Stimulated activated CD4-positive, alpha-beta T cell treated with anti-CD3 and anti-CD28 coated beads, Interleukin-12 subunit alpha, Interleukin-12 subunit beta, amount 100 ng/mL, for 48 hours (primary cell): ENCODE results near the gene SLC38A4.

Experiments used
- DNase-seq, 3 donors: peaks; one replicate each; pipeline ENCODE4 v3.0.0-alpha.2; 2020; ENCODE audit warnings: low read depth in 2 of 3, low spot score in 1 of 3

Gene SLC38A4

GRCh38 chr12:46814143-46814542, 11.7 kb downstream of the SLC38A4 start:
- no peak for DNase-seq

DNA sequence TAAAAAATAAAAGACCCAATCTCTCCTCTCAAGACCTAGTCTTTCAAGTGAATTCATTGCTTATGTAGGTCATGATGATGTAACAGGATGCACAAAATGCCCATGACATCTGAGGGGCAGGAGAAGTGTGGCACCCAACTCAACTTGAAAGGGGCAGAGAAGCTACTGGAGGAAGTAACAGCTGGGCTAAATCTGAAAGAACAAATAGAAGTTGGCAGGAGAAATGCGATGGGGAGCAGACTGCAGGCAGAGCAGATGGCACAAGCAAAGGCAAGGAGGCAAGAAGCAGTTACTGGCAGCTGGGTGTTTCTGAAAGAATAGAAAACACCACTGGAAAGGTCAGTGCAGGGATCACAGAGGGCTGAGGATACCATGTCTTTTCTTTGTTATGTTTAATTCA, 14.6 kb downstream of the SLC38A4 start:
- DNase-seq, result no peak

DNA sequence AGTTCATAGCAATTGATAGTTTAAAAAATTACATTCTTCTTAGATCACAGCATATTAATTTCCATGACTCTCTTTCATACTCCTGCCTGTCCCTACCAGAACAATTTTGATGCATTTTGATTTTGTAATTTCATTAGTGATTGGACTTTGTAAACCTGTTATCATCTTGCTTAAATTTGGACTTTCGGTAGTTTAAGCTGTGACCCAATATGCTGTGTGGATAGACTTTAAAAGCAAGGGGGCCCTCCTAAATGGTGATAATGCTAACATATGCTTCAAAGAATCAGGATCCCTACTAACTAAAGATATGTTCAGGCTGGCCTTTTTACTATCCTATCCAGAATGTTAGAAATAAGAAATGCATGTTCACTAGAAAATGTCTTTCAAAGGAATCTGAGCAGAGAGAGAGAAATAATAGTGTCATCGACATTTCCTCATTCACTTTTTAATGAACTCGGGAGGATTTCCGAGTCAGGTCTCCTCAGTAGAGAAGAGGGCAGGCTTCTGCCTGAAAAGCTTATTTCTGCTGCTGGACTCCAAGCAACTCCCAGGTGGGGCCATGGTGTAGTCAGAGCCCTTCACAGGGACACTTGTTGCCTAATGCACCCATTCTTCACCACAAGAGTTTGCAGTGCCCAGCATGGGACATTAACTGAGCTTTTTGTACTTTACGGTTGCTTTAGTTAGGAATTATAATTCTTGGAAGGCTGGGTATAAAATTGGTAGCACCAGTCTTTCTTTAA, 16.7 kb downstream of the SLC38A4 start:
- no peak for DNase-seq

GRCh38 chr12:46808317-46808716, 17.5 kb downstream of the SLC38A4 start:
- DNase-seq, result no peak

DNA sequence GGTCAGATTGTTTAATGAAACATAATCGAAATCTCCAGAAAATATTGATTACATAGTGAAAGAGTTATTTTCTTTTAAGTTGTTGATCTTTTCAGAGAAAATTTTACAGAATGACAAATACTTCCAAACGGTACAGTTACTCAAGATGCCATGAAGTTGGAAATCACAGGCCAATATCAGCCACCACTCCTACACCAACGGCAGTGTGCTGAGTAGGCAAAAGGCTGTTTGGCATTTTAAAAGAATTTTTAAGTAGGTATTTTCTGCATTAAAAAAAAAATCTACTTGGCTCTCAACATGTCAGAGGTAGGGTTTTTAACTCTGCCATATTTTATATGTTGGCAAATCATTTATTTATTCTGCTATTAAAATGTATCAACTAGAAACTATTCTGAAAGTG, 21.7 kb downstream of the SLC38A4 start:
- no peak for DNase-seq

GRCh38 chr12:46803517-46803916, 22.3 kb downstream of the SLC38A4 start:
- no peak for DNase-seq

GRCh38 chr12:46801293-46801692, 24.5 kb downstream of the SLC38A4 start:
- DNase-seq, result no peak

DNA sequence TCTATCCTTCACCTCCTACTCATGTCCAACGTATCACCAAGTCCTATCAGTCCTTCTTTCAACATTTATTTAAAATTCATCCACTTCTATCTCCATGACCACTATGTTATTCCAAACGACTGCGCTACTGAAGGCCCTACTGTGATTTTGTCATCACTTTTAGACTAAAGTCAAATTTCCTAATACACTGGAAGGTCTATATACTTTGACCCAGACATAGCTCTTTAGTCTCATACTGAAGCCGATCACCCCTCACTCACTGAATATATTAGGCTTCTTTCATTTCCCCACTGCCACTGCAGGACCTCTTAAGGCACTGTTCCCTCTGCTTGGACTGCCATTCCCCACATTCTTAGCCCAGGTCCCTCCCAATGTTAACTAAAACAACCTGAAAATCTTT, 25.6 kb downstream of the SLC38A4 start:
- DNase-seq, result no peak

- DNase-seq, result no peak
Measured at GRCh38 chr12:46798648-46799047, 27.1 kb downstream of the SLC38A4 start.

GRCh38 chr12:46798056-46798455, 27.7 kb downstream of the SLC38A4 start:
- no peak for DNase-seq

GRCh38 chr12:46795988-46796387, 29.8 kb downstream of the SLC38A4 start:
- DNase-seq, result no peak

DNA sequence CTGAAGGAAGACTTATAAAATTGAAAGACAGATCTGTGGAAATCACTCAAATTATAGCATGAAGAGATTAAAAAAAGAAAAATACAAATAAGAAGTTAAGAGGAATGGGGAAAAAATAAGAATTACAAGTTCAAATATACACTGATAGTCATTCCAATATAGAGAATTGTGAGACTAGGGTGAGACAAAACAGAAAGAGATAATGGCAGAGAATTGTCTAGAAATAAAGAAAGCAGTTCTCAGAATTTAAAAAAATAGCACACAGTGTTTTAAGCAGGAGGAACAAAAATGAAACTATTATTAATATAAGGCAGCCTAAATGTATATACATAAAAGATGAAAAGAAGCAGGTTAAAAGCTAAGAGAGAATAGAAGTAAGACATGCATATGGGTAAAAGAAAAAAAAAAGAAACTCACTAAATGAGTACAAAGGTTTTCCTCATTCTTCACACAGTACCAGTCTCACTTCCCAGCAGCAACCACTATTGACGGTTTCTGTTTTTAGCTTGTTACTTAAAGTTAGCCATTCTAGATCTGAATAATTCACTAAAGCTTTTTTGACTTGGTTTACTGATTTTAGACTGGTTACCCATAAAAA, 31.1 kb downstream of the SLC38A4 start:
- no peak for DNase-seq

- DNase-seq, result no peak
Measured at GRCh38 chr12:46792925-46793324, 32.9 kb downstream of the SLC38A4 start.

DNA sequence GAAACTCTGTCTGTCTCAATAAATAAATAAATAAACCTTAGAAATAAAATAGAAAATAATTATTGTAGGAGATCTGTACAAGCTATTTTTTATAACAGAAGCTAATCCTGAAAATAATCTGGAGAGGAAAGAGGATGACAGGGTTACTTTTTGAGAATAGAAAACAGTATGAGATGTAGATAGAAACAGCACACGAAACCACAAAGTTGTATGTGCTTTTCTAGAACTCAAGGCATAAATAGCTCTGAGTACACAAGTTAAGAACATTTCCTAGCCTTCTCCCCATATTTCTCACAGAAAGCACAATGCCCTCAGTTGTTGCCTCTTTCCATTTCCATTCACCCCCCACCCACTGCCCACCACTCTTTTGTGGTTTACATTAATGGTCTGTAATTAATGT, 35.7 kb downstream of the SLC38A4 start:
- no peak for DNase-seq

GRCh38 chr12:46788072-46788887, 37.5 kb downstream of the SLC38A4 start:
- DNase-seq, result no peak

- DNase-seq, result no peak
Measured at GRCh38 chr12:46787496-46788055, 38.2 kb downstream of the SLC38A4 start.

DNA sequence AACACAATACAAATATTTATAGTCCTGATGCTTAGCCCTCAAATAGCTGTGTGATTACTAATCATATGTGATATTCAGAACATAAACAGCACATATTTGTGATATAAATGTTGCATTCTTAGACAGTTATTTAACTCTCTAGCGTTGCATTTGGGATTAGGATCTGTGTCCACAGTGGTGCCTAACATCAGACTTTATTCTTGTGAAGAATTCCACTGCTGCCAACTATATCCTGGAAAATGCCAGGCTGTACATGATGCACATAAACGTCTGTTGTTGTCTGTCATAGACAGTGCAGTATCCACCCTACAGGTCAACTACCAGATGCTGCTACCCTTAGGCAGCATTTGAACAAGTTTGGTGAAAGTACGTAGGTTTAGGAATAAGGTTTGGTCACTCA, 39.0 kb downstream of the SLC38A4 start:
- no peak for DNase-seq

GRCh38 chr12:46785382-46785781, 40.4 kb downstream of the SLC38A4 start:
- no peak for DNase-seq

DNA sequence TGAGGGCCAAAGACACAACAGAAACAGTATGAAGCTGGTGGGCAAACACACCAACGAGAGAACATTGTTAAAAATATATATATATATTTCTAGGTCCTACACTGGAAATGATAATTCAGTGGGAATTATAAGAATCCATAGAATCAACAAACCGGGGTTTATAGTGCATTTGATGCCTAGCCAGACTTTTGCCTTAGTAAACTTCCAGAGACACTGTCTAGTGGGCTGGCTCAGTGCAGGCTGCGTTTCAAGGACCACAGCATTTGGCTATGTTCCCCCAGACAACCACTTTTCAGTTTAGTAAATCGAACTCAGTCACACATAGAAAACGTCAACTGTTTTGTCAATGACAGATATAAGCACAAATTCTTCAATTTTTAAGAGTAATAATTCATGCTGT, 41.9 kb downstream of the SLC38A4 start:
- DNase-seq, result no peak

DNA sequence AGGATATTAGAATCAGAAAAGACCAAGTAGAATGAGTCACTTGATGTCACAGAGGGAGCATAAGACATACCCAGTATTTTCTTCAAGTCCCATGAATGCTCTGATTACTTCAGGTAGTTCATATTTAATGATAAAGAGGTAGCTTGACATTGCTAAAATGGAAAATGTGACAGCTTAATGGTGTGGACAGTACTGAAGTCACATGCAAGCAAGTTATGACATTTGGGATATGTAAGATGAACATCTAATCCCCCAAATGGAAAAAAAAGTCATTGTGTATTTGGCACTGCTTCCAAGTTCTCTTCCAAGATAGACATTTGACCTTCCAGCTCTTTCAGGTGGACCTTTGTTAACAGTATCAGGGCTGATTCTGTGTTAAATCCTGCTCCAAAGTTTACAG, 45.9 kb downstream of the SLC38A4 start:
- DNase-seq, result no peak

DNA sequence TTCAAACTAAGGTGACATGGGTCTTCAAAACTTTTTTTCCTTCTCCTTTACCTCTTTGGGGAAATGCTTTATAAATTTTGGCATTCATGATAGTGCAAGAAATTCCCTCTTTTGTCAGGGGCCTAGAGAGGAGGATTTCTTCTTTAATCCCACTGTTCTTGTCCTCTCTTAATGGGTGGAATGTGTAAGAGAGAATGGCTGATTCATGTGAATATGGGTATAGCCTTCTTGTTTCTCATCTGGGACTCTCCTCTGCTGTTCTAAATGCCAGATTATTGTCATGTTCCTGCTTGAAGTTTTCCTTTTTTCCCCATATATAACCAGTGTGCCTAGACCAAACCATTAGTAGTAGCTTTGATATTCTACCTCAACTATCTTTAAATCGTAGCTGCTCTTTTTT, 46.7 kb downstream of the SLC38A4 start:
- DNase-seq, result no peak

DNA sequence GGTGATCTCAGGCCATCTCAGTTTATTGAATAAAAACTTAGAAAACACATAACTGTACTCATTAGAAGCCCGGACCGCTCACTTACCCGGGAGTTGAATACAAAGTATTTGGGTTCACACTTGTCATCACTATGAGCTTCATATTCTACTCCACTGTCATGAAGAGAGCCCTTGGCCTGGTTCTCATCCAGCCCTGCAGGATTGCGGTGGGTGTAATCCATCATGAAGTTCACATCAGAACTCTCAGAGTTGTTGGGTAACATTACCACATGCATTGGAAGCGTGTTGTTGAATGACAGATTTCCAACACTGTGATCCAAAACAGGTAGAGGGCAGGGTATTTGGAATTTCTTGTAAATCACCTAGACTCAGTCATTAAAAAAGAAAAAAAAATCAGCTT, 47.4 kb downstream of the SLC38A4 start:
- DNase-seq, result no peak
